Fibroblast of skin of left quadriceps (primary cell): Measurements from ENCODE around the gene KRT17.
"Not testable (repeated sequence)": the region's sequence is repeated elsewhere in the genome, so short reads cannot be mapped to it uniquely, and the experiment has no call there.

Experiments used
- DNase-seq, 2 experiments: peaks; one replicate each; pipeline ENCODE4 v3.0.0-alpha.2; 2013; ENCODE audit warnings: low read depth in 2 of 2

The KRT17 gene

GRCh38 chr17:41634639-41635038 lies 10.3 kb upstream of the KRT17 start:
- no peak for DNase-seq

- no peak for DNase-seq
Observed at GRCh38 chr17:41633556-41634199, 9.3 kb upstream of the KRT17 start.

GRCh38 chr17:41632482-41633105 lies 8.2 kb upstream of the KRT17 start:
- no peak for DNase-seq

GRCh38 chr17:41631898-41632285 lies 7.5 kb upstream of the KRT17 start:
- no peak for DNase-seq

GRCh38 chr17:41631025-41631897 lies 6.9 kb upstream of the KRT17 start:
- no peak for DNase-seq

GRCh38 chr17:41629826-41630670 lies 5.7 kb upstream of the KRT17 start:
- DNase-seq = no peak

- DNase-seq = no peak
Observed at GRCh38 chr17:41629316-41629715, 4.9 kb upstream of the KRT17 start.

GRCh38 chr17:41628621-41629255 lies 4.4 kb upstream of the KRT17 start:
- DNase-seq = not testable (repeated sequence)

GRCh38 chr17:41628073-41628370 lies 3.6 kb upstream of the KRT17 start:
- DNase-seq = not testable (repeated sequence)

GRCh38 chr17:41627316-41628072 lies 3.1 kb upstream of the KRT17 start:
- DNase-seq = no peak

GRCh38 chr17:41626914-41627295 lies 2.5 kb upstream of the KRT17 start:
- not testable (repeated sequence) for DNase-seq

GRCh38 chr17:41626028-41626913 lies 1.9 kb upstream of the KRT17 start:
- not testable (repeated sequence) for DNase-seq

GRCh38 chr17:41625602-41626001 lies 1.2 kb upstream of the KRT17 start:
- no peak for DNase-seq

GRCh38 chr17:41623184-41623861 lies 1.1 kb downstream of the KRT17 start:
- not testable (repeated sequence) for DNase-seq

GRCh38 chr17:41622340-41623183 lies 1.8 kb downstream of the KRT17 start:
- not testable (repeated sequence) for DNase-seq

GRCh38 chr17:41621916-41622315 lies 2.5 kb downstream of the KRT17 start:
- DNase-seq = no peak

- not testable (repeated sequence) for DNase-seq
Observed at GRCh38 chr17:41621435-41621817, 2.9 kb downstream of the KRT17 start.
